Astrocyte of the spinal cord (primary cell): ENCODE data around the gene CRTC3.
A peak's percentile ranks its signal among the peaks of the same experiment; 100 is the strongest.

Experiments
- DNase-seq: peaks from one replicate; pipeline ENCODE4 v3.0.0; 2011; ENCODE audit warnings: low read depth, low spot score
- H3K4me3 ChIP-seq: 2 replicates; pipeline ENCODE4 v1.5.1; 2011; ENCODE audit warnings: low read depth, mild to moderate bottlenecking, low read length, moderate library complexity
- CTCF ChIP-seq: IDR thresholded peaks from 2 replicates; pipeline ENCODE4 v1.5.1; 2012; ENCODE audit warnings: low read depth, mild to moderate bottlenecking, low read length, inconsistent platforms
- in situ Hi-C: cut with HindIII; loops from 2 replicates; pipeline ENCODE4 v1.10.0; 2017; ENCODE audit warnings: low sequenced_read_pairs

CRTC3 gene

GRCh38 chr15:90641581-90642463 is 112.1 kb downstream of the CRTC3 start:
- in situ Hi-C loops, result no loop called here
- no peak for DNase-seq
- no peak overlapping the region for H3K4me3 ChIP-seq
- no peak for TF ChIP-seq CTCF

- in situ Hi-C loops, result no loop called here
- peak; percentile 27 for TF ChIP-seq CTCF
- H3K4me3 ChIP-seq, result no peak overlapping the region
- DNase-seq, result no peak
These were observed 113.0 kb downstream of the CRTC3 start for GRCh38 chr15:90642464-90643300.

- no peak overlapping the region for H3K4me3 ChIP-seq
- DNase-seq, result no peak
- no peak for TF ChIP-seq CTCF
- in situ Hi-C loops, result no loop called here
These were observed 113.5 kb downstream of the CRTC3 start for GRCh38 chr15:90643301-90643632.

- no peak overlapping the region for H3K4me3 ChIP-seq
- TF ChIP-seq CTCF, result no peak
- in situ Hi-C loops, result no loop called here
- no peak for DNase-seq
These were observed 114.8 kb downstream of the CRTC3 start for GRCh38 chr15:90644526-90644925.

- in situ Hi-C loops, result no loop called here
- DNase-seq, result no peak
- H3K4me3 ChIP-seq, result no peak overlapping the region
- TF ChIP-seq CTCF, result no peak
These were observed 115.4 kb downstream of the CRTC3 start for GRCh38 chr15:90644952-90645725.

GRCh38 chr15:90645873-90646575 is 116.3 kb downstream of the CRTC3 start:
- no peak for DNase-seq
- no peak overlapping the region for H3K4me3 ChIP-seq
- no peak for TF ChIP-seq CTCF
- in situ Hi-C loops, result no loop called here
